AG09319 (cell line): ENCODE results near the gene TENT5C.

Source experiments
- DNase-seq: peaks from one replicate; pipeline ENCODE4 v3.0.0-alpha.2; 2010; ENCODE audit warnings: low read depth; ENCODE audit errors: extremely low read depth
- TF ChIP-seq, protein P1 (sequence below): IDR thresholded peaks from 2 replicates; pipeline ENCODE4 v1.5.1; 2011; ENCODE audit warnings: low read depth, mild to moderate bottlenecking, inconsistent platforms, low read length, moderate library complexity

Gene TENT5C

DNA sequence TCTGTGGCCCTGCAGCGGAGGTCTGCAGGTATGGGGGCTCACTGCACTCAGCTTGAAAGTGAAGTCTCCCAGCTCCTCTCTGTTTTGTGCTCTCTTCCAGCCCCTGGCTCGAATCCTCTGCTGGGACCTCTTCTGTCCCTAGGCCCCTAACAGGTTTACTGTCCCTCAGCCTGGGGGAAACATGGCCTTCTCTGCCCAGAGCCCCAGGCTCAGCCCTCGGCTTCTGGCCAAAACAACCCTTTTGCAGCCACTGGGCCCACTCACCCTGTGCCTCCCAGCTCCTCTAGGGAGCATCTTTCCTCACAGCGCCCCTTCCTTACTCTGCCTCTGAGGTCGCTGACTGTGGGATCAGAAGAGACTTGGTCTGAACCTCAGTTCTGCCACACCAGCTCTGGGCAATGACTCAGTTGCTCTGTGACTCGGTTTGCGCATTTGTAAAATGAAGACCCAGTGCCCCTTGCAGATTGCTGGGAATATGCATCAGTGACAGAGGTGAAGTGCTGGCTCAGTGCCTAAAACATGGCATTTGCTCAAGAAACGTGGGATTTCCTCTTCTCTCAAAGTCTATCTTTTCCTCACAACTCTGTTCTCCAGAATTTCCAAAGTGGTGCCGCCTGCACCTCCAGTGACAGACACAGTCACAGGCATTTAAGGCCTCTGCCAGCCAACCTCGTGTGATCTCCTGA lies 26.5 kb upstream of the TENT5C start:
- TF ChIP-seq, protein P1, sequence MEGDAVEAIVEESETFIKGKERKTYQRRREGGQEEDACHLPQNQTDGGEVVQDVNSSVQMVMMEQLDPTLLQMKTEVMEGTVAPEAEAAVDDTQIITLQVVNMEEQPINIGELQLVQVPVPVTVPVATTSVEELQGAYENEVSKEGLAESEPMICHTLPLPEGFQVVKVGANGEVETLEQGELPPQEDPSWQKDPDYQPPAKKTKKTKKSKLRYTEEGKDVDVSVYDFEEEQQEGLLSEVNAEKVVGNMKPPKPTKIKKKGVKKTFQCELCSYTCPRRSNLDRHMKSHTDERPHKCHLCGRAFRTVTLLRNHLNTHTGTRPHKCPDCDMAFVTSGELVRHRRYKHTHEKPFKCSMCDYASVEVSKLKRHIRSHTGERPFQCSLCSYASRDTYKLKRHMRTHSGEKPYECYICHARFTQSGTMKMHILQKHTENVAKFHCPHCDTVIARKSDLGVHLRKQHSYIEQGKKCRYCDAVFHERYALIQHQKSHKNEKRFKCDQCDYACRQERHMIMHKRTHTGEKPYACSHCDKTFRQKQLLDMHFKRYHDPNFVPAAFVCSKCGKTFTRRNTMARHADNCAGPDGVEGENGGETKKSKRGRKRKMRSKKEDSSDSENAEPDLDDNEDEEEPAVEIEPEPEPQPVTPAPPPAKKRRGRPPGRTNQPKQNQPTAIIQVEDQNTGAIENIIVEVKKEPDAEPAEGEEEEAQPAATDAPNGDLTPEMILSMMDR: no peak

DNA sequence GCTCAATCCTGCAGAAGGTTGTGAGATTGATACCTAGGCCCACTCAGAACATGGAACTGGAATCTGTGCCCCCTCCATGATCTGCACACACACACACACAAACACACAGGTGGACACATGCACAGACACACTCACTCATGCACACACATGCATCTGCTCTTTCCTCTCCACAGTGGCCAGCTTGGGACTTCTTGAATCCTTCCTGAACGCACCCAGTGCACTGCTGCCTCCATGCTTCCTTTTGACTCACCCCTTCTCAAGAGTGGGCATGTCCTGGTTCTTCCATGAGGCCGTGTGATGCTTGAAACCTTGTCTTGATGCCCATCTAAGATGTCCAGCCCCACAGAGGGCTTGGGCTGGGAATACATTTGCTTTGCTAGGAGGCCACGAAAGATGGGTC lies 25.4 kb upstream of the TENT5C start:
- TF ChIP-seq, protein P1: no peak
- DNase-seq: no peak

More for the DNA sequence above, 26.5 kb upstream of the TENT5C start:
- no peak for DNase-seq

DNA sequence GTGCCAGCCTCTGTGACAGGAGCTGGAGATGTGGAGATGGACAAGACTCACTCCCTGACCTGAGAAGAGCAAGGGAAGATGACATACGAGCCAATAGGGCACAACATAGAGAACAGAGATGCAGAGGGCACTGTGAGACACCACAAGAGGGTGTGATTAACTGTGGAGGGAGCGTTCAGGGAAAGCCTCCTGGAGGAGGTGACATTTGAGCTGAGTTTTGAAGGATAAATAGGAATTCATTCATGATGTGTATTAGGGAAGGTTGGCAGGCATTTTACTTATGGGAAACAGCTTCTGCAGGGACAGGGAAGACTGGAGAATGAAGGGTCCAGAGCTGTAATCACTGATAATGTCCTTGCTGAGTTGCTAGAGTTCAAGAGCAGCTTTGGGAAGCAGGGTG lies 25.0 kb upstream of the TENT5C start:
- TF ChIP-seq, protein P1: no peak
- no peak for DNase-seq

DNA sequence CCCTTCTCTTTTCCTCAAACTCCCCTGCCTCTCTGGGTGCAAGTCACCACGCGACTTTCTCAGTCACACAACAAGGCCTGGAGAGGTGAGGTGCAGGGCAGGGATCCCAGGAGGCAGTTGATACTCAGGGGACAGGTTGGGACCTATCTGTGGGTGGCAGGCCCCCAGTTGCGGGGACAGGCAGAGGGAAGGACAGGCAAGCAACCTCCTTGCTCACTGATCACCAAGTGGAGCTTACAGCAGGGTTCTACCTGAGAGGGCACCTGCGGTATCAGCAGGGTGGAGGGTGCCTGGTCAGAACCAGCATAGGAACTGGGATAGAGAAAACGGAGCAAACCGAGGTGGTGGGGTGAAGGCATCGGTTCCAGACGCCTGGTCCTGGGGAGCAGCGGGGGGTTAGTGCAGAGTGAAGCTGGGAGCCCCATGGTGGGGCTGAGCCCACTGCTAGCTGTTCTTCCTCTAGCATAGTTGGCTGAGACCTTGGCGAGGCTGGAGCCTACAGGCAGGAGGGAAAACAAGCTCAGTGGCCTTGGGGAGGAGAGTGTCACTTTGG lies 24.4 kb upstream of the TENT5C start:
- TF ChIP-seq, protein P1: no peak

DNA sequence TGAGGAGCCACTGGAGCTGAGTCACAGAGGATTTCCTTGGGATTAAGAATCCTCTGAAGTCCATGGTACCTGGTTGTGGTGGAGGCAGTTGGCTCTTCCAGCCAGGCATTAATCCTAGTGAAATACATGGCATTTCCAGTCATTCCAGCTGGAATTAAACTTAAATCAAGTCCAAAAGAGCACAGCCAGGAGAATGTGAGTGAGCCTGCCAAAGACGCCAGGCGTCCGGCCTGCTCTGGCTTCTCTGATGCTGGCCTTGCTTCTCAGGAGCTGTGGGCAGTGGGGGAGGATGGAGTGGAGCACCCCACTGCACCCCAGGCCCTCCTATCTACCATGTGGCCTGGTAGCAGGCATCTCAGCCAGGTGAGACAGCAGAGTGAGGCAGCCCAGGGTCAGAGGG lies 23.4 kb upstream of the TENT5C start:
- TF ChIP-seq, protein P1: no peak
- no peak for DNase-seq

More for the DNA sequence above, 24.4 kb upstream of the TENT5C start:
- DNase-seq: no peak

DNA sequence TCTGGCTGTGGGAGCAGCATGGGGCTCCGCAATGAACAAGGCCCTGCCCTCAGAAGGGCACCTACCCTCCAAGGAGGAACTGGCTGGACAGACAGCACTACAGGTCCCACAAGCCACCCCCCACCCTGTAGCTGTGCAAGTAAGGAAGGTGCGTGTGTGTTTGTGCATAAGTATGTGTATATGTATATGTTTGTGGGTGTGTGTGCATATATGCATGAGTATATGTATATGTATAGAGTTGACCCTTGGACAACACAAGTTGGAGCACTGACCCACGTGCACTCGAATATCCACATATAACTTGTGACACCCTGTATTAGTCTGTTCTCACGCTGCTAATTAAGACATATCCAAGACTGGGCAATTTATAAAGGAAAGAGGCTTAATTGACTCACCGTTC lies 22.6 kb upstream of the TENT5C start:
- DNase-seq: no peak
- TF ChIP-seq, protein P1: no peak

DNA sequence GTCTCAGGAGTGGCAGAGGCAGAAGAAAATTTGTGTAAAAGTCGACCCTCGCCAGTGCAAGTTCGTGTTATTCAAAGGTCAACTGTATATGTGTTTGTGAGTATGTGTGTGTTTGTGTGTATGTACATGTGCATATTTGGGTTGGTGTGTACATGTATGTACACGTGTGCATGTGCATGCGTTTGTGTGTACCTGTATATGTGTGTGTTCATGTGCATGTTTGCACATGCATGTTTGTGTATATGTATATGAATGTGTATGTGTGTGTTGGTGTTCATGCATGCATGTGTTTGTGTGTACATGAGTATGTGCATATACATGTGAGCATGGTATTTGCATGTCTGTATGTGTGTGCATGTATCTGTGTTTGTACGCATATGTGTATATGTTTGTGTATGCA lies 21.7 kb upstream of the TENT5C start:
- no peak for DNase-seq
- TF ChIP-seq, protein P1: no peak
